HG03095 (cell line): ENCODE results near the gene COQ2.
"Not testable (repeated sequence)": the region's sequence is repeated elsewhere in the genome, so short reads cannot be mapped to it uniquely, and the experiment has no call there.

ENCODE experiments used
- ATAC-seq: cut with Tn5 transposase; IDR thresholded peaks from one replicate; pipeline ENCODE4 v1.9.1; 2021; ENCODE audit warnings: moderate library complexity; ENCODE audit not compliant: unreplicated experiment

COQ2 gene

DNA sequence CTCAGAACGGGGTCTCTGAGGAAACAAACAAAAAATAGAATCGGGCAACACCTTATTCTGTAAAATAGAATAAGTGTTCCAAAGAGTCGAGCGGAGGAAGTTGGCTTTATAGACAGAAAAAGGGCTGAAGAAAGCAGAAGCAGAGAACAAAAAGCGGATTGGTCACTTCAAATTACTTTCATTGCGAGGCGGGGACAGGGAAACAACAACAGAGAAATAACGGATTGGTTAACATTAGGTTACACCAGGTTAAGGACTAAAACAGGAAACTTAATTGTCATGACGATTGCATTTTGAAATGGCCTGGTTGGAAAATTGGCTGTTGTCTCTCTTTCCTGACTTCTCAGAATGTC is 433 bp upstream of the COQ2 start:
- no peak for ATAC-seq

DNA sequence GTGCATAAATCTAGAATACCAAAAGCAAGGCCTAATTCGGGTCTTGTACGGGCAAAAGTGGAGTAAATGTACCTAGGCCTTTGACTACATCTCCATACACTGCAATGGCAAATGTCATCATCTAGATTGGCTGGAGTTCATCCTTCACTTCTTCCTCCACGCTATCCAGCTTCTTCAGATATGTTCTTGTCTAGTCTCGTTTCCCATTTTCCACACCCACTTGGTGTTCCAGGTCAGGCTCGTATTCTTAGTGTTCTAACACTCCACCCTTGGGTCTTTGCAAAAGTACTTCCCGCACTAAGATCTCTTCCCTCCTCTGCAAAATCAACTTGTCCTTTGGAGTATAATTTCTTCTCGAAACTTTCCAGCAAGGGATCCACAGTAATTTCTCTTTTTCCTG is 1.4 kb downstream of the COQ2 start:
- ATAC-seq: no peak

DNA sequence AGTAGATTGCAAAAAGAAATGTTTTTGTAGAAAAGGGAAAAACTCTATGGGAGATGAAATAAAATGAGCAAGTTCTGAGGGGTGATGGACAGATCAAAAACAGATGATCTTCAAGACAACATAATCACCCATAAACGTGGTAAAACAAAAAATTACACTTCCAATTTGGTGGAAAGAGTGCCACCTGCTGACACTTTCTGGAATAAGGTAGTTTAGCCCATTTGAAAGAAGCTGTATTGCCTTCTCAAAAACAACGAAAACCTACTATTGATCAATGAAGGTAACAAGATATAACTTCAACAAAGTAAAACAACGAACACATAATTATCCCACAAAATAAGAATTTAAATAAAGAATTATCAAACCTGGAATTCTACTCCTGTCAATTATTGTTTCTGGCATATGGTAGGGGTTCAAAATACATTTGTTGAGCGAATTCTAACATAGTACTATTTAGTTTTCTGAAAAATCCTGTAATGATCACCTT is 2.5 kb downstream of the COQ2 start:
- ATAC-seq: no peak

DNA sequence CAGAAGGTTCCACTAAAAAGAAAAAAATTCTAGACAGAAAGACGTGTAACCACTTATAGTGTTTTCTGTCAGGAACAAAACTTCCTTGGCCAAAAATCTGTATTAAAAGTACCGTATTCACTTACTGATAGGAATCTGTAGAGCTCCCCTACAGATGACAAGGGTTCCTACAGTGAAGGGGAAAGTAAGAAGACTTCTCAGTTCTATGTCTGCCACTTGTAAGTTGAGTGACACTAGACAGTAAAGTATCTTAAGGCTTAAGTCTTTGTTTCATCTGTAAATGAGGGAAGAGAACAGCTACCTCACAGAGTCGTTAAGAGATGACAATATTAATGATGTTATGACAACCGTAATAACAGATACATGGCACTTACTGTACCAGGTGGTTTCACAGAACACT is 3.3 kb downstream of the COQ2 start:
- ATAC-seq: no peak

DNA sequence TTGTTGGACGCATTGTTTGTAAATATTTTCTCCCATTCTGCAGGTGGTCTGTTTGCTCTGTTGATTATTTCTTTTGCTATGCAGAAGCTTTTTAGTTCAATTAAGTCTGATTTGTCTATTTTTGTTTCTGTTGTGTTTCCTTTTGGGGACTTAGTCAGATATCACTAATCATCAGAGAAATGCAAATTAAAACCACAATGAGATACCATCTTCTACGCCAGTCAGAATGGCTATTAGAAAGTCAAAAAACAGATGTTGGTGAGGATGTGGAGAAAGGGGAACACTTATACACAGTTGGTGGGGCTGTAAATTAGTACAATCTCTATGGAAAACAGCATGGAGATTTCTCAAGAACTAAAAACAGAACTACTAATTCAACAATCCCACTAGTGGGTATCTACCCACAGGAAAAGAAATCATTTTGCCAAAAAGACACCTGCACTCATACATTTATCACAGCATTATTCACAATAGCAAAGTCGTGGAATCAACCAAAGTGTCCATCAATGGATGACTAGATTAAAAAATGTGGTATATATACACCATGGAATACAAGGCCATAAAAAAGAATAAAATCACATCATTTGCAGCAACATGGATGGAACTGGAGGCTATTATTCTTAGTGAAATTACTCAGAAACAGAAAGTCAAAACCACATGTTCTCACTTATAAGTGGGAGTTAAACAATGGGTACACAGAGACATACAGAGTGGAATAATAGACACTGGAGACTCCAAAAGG is 8.1 kb downstream of the COQ2 start:
- peak; percentile 50 for ATAC-seq

GRCh38 chr4:83273926-83274325 is 10.7 kb downstream of the COQ2 start:
- not testable (repeated sequence) for ATAC-seq

DNA sequence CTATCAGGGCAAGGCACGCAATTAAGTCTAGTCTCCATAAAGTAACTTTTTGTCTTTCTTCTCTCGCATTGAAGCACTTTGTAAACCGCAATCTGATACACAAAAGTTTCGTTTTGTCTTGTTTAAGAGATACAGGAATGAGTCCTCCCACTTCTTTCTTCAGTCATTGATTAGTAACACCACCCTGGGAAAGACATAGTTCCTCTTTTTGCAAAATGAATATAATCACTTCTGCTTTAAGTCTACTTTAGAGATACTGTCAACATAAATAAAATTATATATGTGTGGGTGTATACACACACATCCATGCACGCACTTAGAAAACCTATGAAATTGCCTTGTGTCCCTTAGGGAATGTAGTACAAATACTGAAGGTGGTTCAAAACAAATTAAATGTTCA is 11.7 kb downstream of the COQ2 start:
- ATAC-seq: peak; percentile 87

DNA sequence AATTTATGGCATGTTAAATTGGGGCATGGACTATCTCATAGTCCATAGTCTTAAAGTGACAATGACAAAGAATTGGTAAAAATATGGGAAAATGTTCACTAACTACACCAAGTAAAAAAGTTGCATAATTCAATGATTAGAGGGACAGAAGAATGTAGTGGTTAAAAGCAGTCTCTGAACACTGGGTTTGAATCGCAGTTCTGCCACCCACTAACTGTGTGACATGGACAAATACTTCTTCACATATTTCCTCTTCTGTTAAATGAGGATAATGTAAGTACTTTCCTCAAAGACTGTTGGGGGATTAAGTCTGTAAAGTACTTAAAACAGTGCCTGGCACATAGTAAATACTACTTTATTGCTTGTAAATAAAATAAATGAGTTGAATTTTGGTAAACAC is 15.3 kb downstream of the COQ2 start:
- no peak for ATAC-seq

DNA sequence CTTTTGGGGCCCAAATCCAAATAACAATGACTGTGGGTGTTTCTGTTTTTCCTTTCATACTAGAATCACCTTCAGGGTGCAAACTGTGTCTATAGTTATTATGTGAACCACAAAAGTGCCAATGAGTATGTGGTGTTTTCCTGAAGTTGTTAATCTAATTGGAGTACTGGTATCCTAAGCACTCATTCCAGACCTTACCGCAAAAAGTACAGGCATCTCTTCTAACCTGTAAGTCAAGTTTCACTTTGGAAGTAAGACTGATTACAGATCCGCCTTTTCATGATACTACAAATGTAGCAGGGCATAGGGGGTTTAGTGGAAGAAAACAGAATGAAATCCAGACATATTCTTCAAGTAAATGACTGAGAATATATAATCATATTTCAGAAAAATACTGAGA is 16.1 kb downstream of the COQ2 start:
- no peak for ATAC-seq

DNA sequence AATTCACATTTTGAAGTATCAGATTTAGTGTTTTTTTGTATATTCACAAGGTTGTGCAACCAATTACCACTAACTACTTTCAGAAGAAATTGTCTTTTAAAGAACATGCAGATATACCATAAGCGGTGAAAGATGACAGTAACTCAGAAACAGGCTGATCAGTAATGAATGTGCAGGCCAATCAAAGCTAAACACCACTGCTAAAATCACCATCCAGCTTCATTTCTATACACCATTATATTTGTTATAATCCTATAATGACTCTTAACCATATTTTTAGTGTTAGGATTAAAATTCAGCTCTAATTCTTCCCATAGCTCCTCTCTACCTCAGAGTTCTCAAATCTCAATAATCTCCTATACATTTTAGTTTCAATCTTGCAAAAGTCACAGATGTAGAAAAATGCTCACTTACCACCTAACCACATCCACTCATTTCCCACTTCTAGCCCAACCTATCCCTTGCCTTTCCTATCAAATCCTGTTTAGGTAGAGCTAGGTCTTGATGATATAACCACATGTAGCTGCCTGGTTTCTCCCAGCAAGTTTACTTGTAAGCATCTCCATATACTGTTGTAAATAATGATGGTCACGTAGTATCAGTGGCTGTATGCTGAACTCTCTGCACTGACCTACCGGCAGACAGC is 16.6 kb downstream of the COQ2 start:
- no peak for ATAC-seq

- ATAC-seq: no peak
Observed at GRCh38 chr4:83267121-83267829, 17.3 kb downstream of the COQ2 start.

DNA sequence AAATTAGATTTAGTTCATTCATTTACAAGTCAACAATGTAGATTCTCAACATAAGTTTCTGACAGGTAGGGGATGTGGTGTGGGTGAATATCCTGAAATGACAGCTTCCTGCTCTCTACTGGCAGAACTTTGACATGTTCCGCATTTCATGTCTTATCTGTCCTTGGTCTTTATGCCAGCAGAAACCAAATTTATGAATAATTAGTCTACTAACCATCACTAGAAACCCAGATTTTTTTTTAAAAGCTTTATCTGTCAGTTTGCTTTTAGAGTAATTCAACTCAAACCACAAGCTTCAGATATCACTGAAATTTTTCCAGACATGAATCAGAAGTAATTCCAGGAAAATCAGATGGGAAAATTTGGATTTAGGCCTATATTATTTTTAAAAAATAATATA is 17.9 kb downstream of the COQ2 start:
- no peak for ATAC-seq

GRCh38 chr4:83263106-83263505 is 21.5 kb downstream of the COQ2 start:
- ATAC-seq: no peak

GRCh38 chr4:83262682-83263081 is 21.9 kb downstream of the COQ2 start:
- no peak for ATAC-seq

DNA sequence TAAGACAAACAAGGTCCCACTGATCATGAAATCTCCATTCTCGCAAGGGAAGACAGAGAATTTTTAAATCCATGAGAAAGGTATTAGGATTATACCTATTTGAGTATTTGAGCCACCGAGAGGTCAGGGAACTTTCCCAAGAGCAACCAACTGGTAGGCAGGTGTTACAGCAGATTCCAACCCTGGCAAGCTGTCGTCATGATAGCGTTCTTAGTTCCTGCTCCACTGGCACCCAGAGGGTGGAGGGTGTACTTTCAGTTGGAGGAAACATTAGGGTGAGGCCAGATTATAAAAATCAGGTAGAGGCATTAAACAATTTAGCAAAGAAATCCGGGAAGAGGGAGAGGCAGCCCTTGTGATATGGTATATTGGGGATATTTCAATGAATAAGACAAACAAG is 23.3 kb downstream of the COQ2 start:
- no peak for ATAC-seq

GRCh38 chr4:83259586-83259985 is 25.0 kb downstream of the COQ2 start:
- peak; percentile 56 for ATAC-seq

DNA sequence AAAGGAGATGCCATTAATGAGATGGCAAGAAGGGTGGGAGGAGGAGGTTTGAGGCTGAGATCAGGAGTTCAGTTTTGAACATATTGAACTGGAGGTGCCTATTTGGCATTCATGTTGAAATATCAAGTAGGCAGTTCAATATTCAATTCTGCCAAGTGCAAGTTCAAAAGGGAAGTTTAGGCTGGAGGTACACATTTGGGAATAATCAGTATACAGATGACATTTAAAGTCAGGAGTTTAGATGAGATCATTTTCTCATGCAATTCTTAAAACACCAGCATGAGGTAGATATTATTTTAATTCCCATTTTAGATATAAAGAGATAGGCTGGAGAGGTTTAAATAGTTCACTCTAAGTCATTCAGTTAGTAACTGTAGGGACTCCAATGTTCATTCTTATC is 26.1 kb downstream of the COQ2 start:
- no peak for ATAC-seq

- ATAC-seq: no peak
Observed at GRCh38 chr4:83257811-83258210, 26.8 kb downstream of the COQ2 start.

DNA sequence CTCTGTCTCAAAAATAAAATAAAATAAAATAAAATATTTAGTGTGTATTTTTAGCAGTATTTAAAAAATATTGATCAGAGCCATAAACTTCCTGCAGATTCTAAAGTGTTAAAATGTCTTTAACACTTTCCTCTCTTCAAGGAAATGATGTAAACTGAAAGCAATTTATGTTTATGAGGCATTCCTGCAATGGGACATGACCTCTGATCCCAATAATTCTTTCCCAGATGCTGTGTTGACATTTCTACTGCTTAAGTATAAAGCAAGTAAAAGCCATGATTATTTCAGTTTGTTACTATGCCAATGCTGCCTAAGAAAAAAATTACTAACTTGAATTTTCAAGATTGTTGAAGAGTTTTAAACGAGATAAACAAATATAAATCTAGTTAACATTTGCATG is 29.0 kb downstream of the COQ2 start:
- ATAC-seq: no peak

DNA sequence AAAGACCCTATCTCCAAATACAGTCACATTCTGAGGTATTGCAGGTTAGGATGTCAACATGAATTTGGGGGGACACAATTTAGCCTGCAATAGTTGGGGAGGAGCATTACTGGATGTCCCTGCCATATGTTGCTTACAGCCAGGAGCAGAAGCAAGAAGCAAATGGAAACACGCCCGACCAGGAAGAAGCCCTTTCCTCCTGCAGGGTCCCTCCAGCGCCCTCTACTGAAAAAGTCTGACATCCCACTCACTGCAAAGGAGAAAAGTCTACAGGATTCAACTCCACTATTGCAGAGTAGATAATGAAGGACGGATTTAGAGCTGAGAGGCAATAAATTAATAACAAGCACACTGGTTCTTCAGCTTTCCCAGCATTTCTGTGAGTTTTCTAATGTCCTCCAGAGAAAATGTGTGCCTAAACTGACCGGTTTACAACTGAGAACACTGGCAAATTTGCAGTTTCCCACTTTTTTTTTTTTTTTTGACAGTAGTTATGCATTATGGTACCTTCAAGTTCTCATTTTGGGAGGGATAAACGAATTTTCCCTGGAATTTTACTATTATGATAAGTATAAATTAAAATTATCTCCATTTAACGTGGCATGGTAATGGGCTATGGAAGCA is 31.7 kb downstream of the COQ2 start:
- peak; percentile 48 for ATAC-seq

- no peak for ATAC-seq
Observed at GRCh38 chr4:83251447-83251830, 33.2 kb downstream of the COQ2 start.
